Neural crest cell (in vitro differentiated cells): ENCODE measurements around the gene SLC6A6. TPM values are rescaled to one million over a fixed set of nuclear protein-coding genes. Genes with fewer than 3 reads are reported as not detected.

Experiments used
- DNase-seq: peaks from one replicate; pipeline ENCODE4 v3.0.0; 2021; ENCODE audit warnings: low read depth, mixed read lengths, low spot score
- H3K27ac Mint-ChIP-seq: one replicate; pipeline ENCODE4 v1.8.0; 2021; ENCODE audit warnings: mild to moderate bottlenecking, mixed read lengths; ENCODE audit not compliant: unreplicated experiment
- H3K27me3 Mint-ChIP-seq: 2 replicates; pipeline ENCODE4 v1.8.0; 2021; ENCODE audit warnings: low read depth, mild to moderate bottlenecking, mixed read lengths
- H3K36me3 Mint-ChIP-seq: 2 replicates; pipeline ENCODE4 v1.8.0; 2021; ENCODE audit warnings: low read depth, mild to moderate bottlenecking, mixed read lengths
- H3K4me1 Mint-ChIP-seq: 2 replicates; pipeline ENCODE4 v1.8.0; 2021; ENCODE audit warnings: mixed read lengths
- H3K4me3 Mint-ChIP-seq: one replicate; pipeline ENCODE4 v1.8.0; 2021; ENCODE audit warnings: mild to moderate bottlenecking, mixed read lengths
- H3K9me3 Mint-ChIP-seq: 2 replicates; pipeline ENCODE4 v1.8.0; 2021; ENCODE audit warnings: mixed read lengths
- CTCF ChIP-seq: fragments of 200-600 bp; sonication (generic); conservative IDR thresholded peaks from 2 replicates; pipeline ENCODE4 v1.5.0; 2021; ENCODE audit warnings: antibody characterized with exemption, mild to moderate bottlenecking
- total RNA-seq: library from RNA; stranded (reverse); gene quantifications from 2 replicates; pipeline ENCODE4 v1.2.1, GENCODE V29; 2021

The SLC6A6 gene
- total RNA-seq, 1 donor from 2014 or later: 33.8 TPM

- no peaks in the 10 kb centered on the region for H3K9me3 Mint-ChIP-seq
- DNase-seq: no peak
These were observed 116.0 kb downstream of the SLC6A6 start for GRCh38 chr3:14518432-14518802.

GRCh38 chr3:14518893-14519292, 116.5 kb downstream of the SLC6A6 start:
- Mint-ChIP-seq H3K27ac (no peak overlapping the region), H3K9me3 (no peaks in the 10 kb centered on the region), H3K4me1 (peaks cover 5% of the 10 kb centered on the region), H3K27me3 (no peaks in the 10 kb centered on the region), H3K4me3 (no peak overlapping the region), H3K36me3 (no peaks in the 10 kb centered on the region)
- DNase-seq: no peak
- TF ChIP-seq CTCF: no peak

More at GRCh38 chr3:14518432-14518802, 116.0 kb downstream of the SLC6A6 start:
- Mint-ChIP-seq H3K27me3 (no peaks in the 10 kb centered on the region), H3K4me3 (no peak overlapping the region), H3K36me3 (no peaks in the 10 kb centered on the region), H3K4me1 (peaks cover 5% of the 10 kb centered on the region), H3K27ac (no peak overlapping the region)
- TF ChIP-seq CTCF: no peak

GRCh38 chr3:14519406-14519805, 117.0 kb downstream of the SLC6A6 start:
- Mint-ChIP-seq H3K27ac (peak overlapping the region; percentile 75), H3K4me1 (peaks cover 5% of the 10 kb centered on the region), H3K9me3 (no peaks in the 10 kb centered on the region), H3K27me3 (no peaks in the 10 kb centered on the region), H3K36me3 (no peaks in the 10 kb centered on the region), H3K4me3 (no peak overlapping the region)
- TF ChIP-seq CTCF: no peak
- DNase-seq: no peak

GRCh38 chr3:14520149-14520548, 117.7 kb downstream of the SLC6A6 start:
- no peak for TF ChIP-seq CTCF
- Mint-ChIP-seq H3K36me3 (no peaks in the 10 kb centered on the region), H3K4me1 (peaks cover 5% of the 10 kb centered on the region), H3K27me3 (no peaks in the 10 kb centered on the region), H3K4me3 (no peak overlapping the region), H3K27ac (no peak overlapping the region), H3K9me3 (no peaks in the 10 kb centered on the region)
- DNase-seq: no peak

- Mint-ChIP-seq H3K36me3 (no peaks in the 10 kb centered on the region), H3K4me1 (peaks cover 5% of the 10 kb centered on the region), H3K4me3 (no peak overlapping the region), H3K9me3 (no peaks in the 10 kb centered on the region), H3K27ac (no peak overlapping the region), H3K27me3 (no peaks in the 10 kb centered on the region)
- TF ChIP-seq CTCF: no peak
- DNase-seq: no peak
These were observed 118.6 kb downstream of the SLC6A6 start for GRCh38 chr3:14520967-14521366.

GRCh38 chr3:14521611-14522010, 119.2 kb downstream of the SLC6A6 start:
- Mint-ChIP-seq H3K27me3 (no peaks in the 10 kb centered on the region), H3K4me1 (peaks cover 5% of the 10 kb centered on the region), H3K4me3 (no peak overlapping the region), H3K36me3 (no peaks in the 10 kb centered on the region), H3K27ac (no peak overlapping the region), H3K9me3 (no peaks in the 10 kb centered on the region)
- DNase-seq: no peak
- no peak for TF ChIP-seq CTCF
